K562 (cell line): Measurements from ENCODE around the gene NUP43. TPM values are rescaled to one million over a fixed set of nuclear protein-coding genes. Genes with fewer than 3 reads are reported as not detected.

Experiments used
- BHLHE40 ChIP-seq: IDR thresholded peaks from 2 replicates; pipeline ENCODE4 v1.6.1; 2011; ENCODE audit warnings: low read length, improper control_type of control experiment
- CCNT2 ChIP-seq: IDR thresholded peaks from 2 replicates; pipeline ENCODE4 v1.6.1; 2011; ENCODE audit warnings: borderline replicate concordance, low read depth, mild to moderate bottlenecking, moderate library complexity, mixed read lengths, low read length; ENCODE audit not compliant: insufficient read length; ENCODE audit errors: extremely low read depth
- EGR1 ChIP-seq: fragments of 450-650 bp; conservative IDR thresholded peaks from 2 replicates; pipeline ENCODE4 v1.6.1; 2017; ENCODE audit warnings: mild to moderate bottlenecking
- FOXK1 ChIP-seq: sonication (generic); formaldehyde crosslinking; IDR thresholded peaks from 2 replicates; pipeline ENCODE4 v1.8.0; 2022; ENCODE audit warnings: missing genetic modification reagents, mild to moderate bottlenecking, borderline replicate concordance
- JUNB ChIP-seq: fragments of 450-650 bp; formaldehyde crosslinking; conservative IDR thresholded peaks from 2 replicates; pipeline ENCODE4 v1.4.0; 2020; ENCODE audit warnings: mild to moderate bottlenecking
- MXI1 ChIP-seq: IDR thresholded peaks from 2 replicates; pipeline ENCODE4 v1.6.1; 2011; ENCODE audit warnings: low read depth, mild to moderate bottlenecking, improper control_type of control experiment, low read length
- MYBL2 ChIP-seq, 2 experiments: fragments of 450-650 bp in 1 of 2; sonication (generic) in 1 of 2; formaldehyde crosslinking in 1 of 2; IDR thresholded peaks; 2 replicates each; pipeline versions ENCODE4 v1.6.1 to v1.8.1; 2017 to 2022; ENCODE audit warnings: borderline replicate concordance in 1 of 2, inconsistent platforms in 1 of 2, low read depth in 1 of 2, mild to moderate bottlenecking in 1 of 2, missing genetic modification reagents in 1 of 2, moderate library complexity in 1 of 2
- NCOA4 ChIP-seq: fragments of 450-650 bp; IDR thresholded peaks from 2 replicates; pipeline ENCODE4 v1.6.1; 2018; ENCODE audit warnings: mild to moderate bottlenecking; ENCODE audit not compliant: partially characterized antibody
- PHF20 ChIP-seq: fragments of 450-650 bp; IDR thresholded peaks from 2 replicates; pipeline ENCODE4 v1.6.1; 2018; ENCODE audit not compliant: partially characterized antibody
- SRSF7 ChIP-seq: fragments of 200-400 bp; formaldehyde crosslinking; optimal IDR thresholded peaks from 2 replicates; pipeline ENCODE3; 2017; ENCODE audit warnings: mild to moderate bottlenecking, low read depth, low read length
- ZBTB17 ChIP-seq: fragments of 450-650 bp; formaldehyde crosslinking; IDR thresholded peaks from 2 replicates; pipeline ENCODE4 v1.4.0; 2020; ENCODE audit warnings: mild to moderate bottlenecking
- ZNF232 ChIP-seq: sonication (generic); formaldehyde crosslinking; IDR thresholded peaks from 2 replicates; pipeline ENCODE4 v1.8.0; 2022; ENCODE audit warnings: mild to moderate bottlenecking, missing genetic modification reagents
- ZNF274 ChIP-seq: IDR thresholded peaks from 2 replicates; pipeline ENCODE4 v1.6.1; 2011; ENCODE audit warnings: low read depth, mild to moderate bottlenecking, low read length, moderate library complexity, borderline replicate concordance
- ZNF282 ChIP-seq: sonication (generic); formaldehyde crosslinking; IDR thresholded peaks from 2 replicates; pipeline ENCODE4 v1.8.1; 2023; ENCODE audit warnings: missing genetic modification reagents
- polyA plus RNA-seq, 8 experiments: library from polyadenylated mRNA; depleted of rRNA in 4 of 8; stranded (reverse) in 5 of 8; unstranded in 3 of 8; fragments of >200 nt; fragmentation: Nextera tagmentation in 2 of 8; fragmentation: Illumina TruSeq in 1 of 8; extraction: Ambion mirVana in 2 of 8; extraction: Trizol in 1 of 8; gene quantifications; 2 replicates each; pipeline versions ENCODE4 v1.2.1 to v1.2.3, GENCODE V29; 2011 to 2014; ENCODE audit warnings: inconsistent platforms in 1 of 8, missing spikeins in 1 of 8
- total RNA-seq, 7 experiments: library from RNA; depleted of rRNA in 6 of 7; stranded (reverse); fragments of >200 nt in 6 of 7; fragmentation: Illumina TruSeq in 2 of 7; extraction: Trizol in 2 of 7; gene quantifications; 2 replicates each; pipeline versions ENCODE4 v1.2.1 to v1.2.3, GENCODE V29; 2011 to 2021; ENCODE audit warnings: low replicate concordance in 1 of 7
- TF ChIP-seq, protein P1 (sequence below): fragments of 450-650 bp; IDR thresholded peaks from 2 replicates; pipeline ENCODE4 v1.6.1; 2016; ENCODE audit warnings: low read depth, mild to moderate bottlenecking, moderate library complexity
- TF ChIP-seq, protein P2 (sequence below), 2 experiments: fragments of 450-650 bp in 1 of 2; sonication (generic) in 1 of 2; formaldehyde crosslinking in 1 of 2; IDR thresholded peaks; 2 replicates each; pipeline versions ENCODE4 v1.7.1 to v1.9.0; 2016 to 2022; ENCODE audit warnings: inconsistent platforms in 1 of 2, mild to moderate bottlenecking in 1 of 2, missing genetic modification reagents in 1 of 2
- TF ChIP-seq, protein P3 (sequence below): fragments of 200-800 bp; sonication (Bioruptor generic); IDR thresholded peaks from 2 replicates; pipeline ENCODE4 v1.6.1; 2017; ENCODE audit warnings: missing genetic modification characterization, missing compliant biosample characterization

Gene NUP43
- total and polyA plus RNA-seq, 9 of the 15 experiments (the other 6 are each of a cell fraction or from before 2014, with no cell fraction given): 28.9 to 136 (median 67.4) TPM

DNA sequence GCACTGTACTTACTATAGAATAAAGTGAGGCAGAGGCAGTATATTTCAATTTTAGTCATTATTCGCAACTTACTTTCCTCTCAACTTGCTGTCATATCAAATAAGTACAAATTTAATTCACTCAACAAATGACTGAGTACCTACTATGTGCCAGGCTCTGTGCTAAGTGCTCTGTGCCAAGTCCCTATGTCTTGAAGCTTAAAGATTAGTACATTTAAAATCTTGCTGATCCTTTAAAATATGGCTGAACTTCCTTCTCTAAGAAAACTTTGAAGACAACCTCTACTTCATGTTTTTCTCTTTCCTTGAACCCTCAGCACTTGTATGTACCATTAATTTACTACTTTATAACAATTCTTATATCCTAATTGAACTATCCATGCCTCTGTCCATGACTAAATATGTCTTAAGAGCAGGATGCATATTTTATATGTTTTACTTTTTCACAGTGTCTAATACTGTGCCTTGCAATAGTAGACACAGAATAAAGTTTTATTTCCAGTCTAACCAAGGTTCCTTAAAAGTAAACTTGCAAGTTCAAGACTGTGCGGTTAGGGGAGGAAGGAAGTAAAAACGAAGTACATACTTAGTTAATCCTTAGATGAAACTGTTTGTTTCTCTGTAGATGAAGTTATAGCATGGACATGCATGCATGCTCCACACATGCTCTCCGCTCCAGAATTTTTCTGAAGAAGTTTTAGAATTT, 18.4 kb downstream of the NUP43 start (continued):
- TF ChIP-seq ZNF282: no peak
- TF ChIP-seq MXI1: no peak
- TF ChIP-seq ZNF232 (CRISPR knock-in tag): no peak
- no peak for TF ChIP-seq MYBL2 (IDR thresholded peaks at IDR 0.05; ENCODE audit: low read depth)
- no peak for TF ChIP-seq MYBL2 (CRISPR knock-in tag; IDR thresholded peaks at IDR 0.05; ENCODE audit: borderline replicate concordance)
- TF ChIP-seq, protein P1, sequence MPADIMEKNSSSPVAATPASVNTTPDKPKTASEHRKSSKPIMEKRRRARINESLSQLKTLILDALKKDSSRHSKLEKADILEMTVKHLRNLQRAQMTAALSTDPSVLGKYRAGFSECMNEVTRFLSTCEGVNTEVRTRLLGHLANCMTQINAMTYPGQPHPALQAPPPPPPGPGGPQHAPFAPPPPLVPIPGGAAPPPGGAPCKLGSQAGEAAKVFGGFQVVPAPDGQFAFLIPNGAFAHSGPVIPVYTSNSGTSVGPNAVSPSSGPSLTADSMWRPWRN: no peak
- TF ChIP-seq, protein P2, sequence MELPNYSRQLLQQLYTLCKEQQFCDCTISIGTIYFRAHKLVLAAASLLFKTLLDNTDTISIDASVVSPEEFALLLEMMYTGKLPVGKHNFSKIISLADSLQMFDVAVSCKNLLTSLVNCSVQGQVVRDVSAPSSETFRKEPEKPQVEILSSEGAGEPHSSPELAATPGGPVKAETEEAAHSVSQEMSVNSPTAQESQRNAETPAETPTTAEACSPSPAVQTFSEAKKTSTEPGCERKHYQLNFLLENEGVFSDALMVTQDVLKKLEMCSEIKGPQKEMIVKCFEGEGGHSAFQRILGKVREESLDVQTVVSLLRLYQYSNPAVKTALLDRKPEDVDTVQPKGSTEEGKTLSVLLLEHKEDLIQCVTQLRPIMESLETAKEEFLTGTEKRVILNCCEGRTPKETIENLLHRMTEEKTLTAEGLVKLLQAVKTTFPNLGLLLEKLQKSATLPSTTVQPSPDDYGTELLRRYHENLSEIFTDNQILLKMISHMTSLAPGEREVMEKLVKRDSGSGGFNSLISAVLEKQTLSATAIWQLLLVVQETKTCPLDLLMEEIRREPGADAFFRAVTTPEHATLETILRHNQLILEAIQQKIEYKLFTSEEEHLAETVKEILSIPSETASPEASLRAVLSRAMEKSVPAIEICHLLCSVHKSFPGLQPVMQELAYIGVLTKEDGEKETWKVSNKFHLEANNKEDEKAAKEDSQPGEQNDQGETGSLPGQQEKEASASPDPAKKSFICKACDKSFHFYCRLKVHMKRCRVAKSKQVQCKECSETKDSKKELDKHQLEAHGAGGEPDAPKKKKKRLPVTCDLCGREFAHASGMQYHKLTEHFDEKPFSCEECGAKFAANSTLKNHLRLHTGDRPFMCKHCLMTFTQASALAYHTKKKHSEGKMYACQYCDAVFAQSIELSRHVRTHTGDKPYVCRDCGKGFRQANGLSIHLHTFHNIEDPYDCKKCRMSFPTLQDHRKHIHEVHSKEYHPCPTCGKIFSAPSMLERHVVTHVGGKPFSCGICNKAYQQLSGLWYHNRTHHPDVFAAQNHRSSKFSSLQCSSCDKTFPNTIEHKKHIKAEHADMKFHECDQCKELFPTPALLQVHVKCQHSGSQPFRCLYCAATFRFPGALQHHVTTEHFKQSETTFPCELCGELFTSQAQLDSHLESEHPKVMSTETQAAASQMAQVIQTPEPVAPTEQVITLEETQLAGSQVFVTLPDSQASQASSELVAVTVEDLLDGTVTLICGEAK (IDR thresholded peaks at IDR 0.05): peak; percentile 91
- TF ChIP-seq, protein P2 (CRISPR knock-in tag; IDR thresholded peaks at IDR 0.05): peak; percentile 95
- no peak for TF ChIP-seq BHLHE40
- TF ChIP-seq EGR1: no peak
- TF ChIP-seq, protein P3, sequence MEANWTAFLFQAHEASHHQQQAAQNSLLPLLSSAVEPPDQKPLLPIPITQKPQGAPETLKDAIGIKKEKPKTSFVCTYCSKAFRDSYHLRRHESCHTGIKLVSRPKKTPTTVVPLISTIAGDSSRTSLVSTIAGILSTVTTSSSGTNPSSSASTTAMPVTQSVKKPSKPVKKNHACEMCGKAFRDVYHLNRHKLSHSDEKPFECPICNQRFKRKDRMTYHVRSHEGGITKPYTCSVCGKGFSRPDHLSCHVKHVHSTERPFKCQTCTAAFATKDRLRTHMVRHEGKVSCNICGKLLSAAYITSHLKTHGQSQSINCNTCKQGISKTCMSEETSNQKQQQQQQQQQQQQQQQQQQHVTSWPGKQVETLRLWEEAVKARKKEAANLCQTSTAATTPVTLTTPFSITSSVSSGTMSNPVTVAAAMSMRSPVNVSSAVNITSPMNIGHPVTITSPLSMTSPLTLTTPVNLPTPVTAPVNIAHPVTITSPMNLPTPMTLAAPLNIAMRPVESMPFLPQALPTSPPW (CRISPR knock-in tag): no peak
- TF ChIP-seq ZBTB17 (CRISPR knock-in tag): no peak
- no peak for TF ChIP-seq CCNT2
- TF ChIP-seq ZNF274: no peak
- TF ChIP-seq FOXK1 (CRISPR knock-in tag): no peak
- TF ChIP-seq NCOA4: no peak
- TF ChIP-seq PHF20: no peak
- TF ChIP-seq SRSF7: no peak
- TF ChIP-seq JUNB (CRISPR knock-in tag): no peak
